ENCODE measurements around the gene VPS13A.
"Not testable (repeated sequence)": the region's sequence is repeated elsewhere in the genome, so short reads cannot be mapped to it uniquely, and the experiment has no call there.

VPS13A gene

GRCh38 chr9:77399964-77400363 is 222.6 kb downstream of the VPS13A start:
- no peak for DNase-seq
- in situ Hi-C loops (cut with HindIII; ENCODE audit: low pct_ligation_motif_present, low pct_unique_long_range_greater_than_20kb, low sequenced_read_pairs): no loop called here

GRCh38 chr9:77402286-77402685 is 225.0 kb downstream of the VPS13A start:
- no peak for DNase-seq
- in situ Hi-C loops (cut with HindIII; ENCODE audit: low pct_ligation_motif_present, low pct_unique_long_range_greater_than_20kb, low sequenced_read_pairs): no loop called here

- no peak for DNase-seq
- in situ Hi-C loops (cut with HindIII; ENCODE audit: low pct_ligation_motif_present, low pct_unique_long_range_greater_than_20kb, low sequenced_read_pairs): no loop called here
Measured at GRCh38 chr9:77403239-77403638, 225.9 kb downstream of the VPS13A start.

- DNase-seq; in situ Hi-C loops (cut with HindIII; ENCODE audit: low pct_ligation_motif_present, low pct_unique_long_range_greater_than_20kb, low sequenced_read_pairs): not testable (repeated sequence)
Measured at GRCh38 chr9:77408521-77408920, 231.2 kb downstream of the VPS13A start.

- no peak for DNase-seq
- in situ Hi-C loops (cut with HindIII; ENCODE audit: low pct_ligation_motif_present, low pct_unique_long_range_greater_than_20kb, low sequenced_read_pairs): no loop called here
Measured at GRCh38 chr9:77417566-77417965, 240.2 kb downstream of the VPS13A start.

- in situ Hi-C loops (cut with HindIII; ENCODE audit: low pct_ligation_motif_present, low pct_unique_long_range_greater_than_20kb, low sequenced_read_pairs): no loop called here
- DNase-seq: no peak
Measured at GRCh38 chr9:77418226-77418625, 240.9 kb downstream of the VPS13A start.

- no peak for DNase-seq
- in situ Hi-C loops (cut with HindIII; ENCODE audit: low pct_ligation_motif_present, low pct_unique_long_range_greater_than_20kb, low sequenced_read_pairs): no loop called here
Measured at GRCh38 chr9:77420641-77421040, 243.3 kb downstream of the VPS13A start.

- in situ Hi-C loops (cut with HindIII; ENCODE audit: low pct_ligation_motif_present, low pct_unique_long_range_greater_than_20kb, low sequenced_read_pairs): no loop called here
- DNase-seq: no peak
Measured at GRCh38 chr9:77421506-77422265, 244.4 kb downstream of the VPS13A start.

GRCh38 chr9:77422969-77423368 is 245.6 kb downstream of the VPS13A start:
- in situ Hi-C loops (cut with HindIII; ENCODE audit: low pct_ligation_motif_present, low pct_unique_long_range_greater_than_20kb, low sequenced_read_pairs): no loop called here
- DNase-seq: no peak

GRCh38 chr9:77423841-77424240 is 246.5 kb downstream of the VPS13A start:
- no peak for DNase-seq
- in situ Hi-C loops (cut with HindIII; ENCODE audit: low pct_ligation_motif_present, low pct_unique_long_range_greater_than_20kb, low sequenced_read_pairs): no loop called here

GRCh38 chr9:77424993-77425392 is 247.7 kb downstream of the VPS13A start:
- DNase-seq: no peak
- in situ Hi-C loops (cut with HindIII; ENCODE audit: low pct_ligation_motif_present, low pct_unique_long_range_greater_than_20kb, low sequenced_read_pairs): no loop called here

GRCh38 chr9:77426712-77427111 is 249.4 kb downstream of the VPS13A start:
- in situ Hi-C loops (cut with HindIII; ENCODE audit: low pct_ligation_motif_present, low pct_unique_long_range_greater_than_20kb, low sequenced_read_pairs): no loop called here
- no peak for DNase-seq

- in situ Hi-C loops (cut with HindIII; ENCODE audit: low pct_ligation_motif_present, low pct_unique_long_range_greater_than_20kb, low sequenced_read_pairs): no loop called here
- no peak for DNase-seq
Measured at GRCh38 chr9:77427256-77427927, 250.1 kb downstream of the VPS13A start.

- DNase-seq: no peak
- in situ Hi-C loops (cut with HindIII; ENCODE audit: low pct_ligation_motif_present, low pct_unique_long_range_greater_than_20kb, low sequenced_read_pairs): no loop called here
Measured at GRCh38 chr9:77429928-77430327, 252.6 kb downstream of the VPS13A start.

GRCh38 chr9:77432053-77432452 is 254.7 kb downstream of the VPS13A start:
- DNase-seq: no peak
- in situ Hi-C loops (cut with HindIII; ENCODE audit: low pct_ligation_motif_present, low pct_unique_long_range_greater_than_20kb, low sequenced_read_pairs): no loop called here

GRCh38 chr9:77433675-77434445 is 256.5 kb downstream of the VPS13A start:
- DNase-seq: peak; percentile 53
- in situ Hi-C loops (cut with HindIII; ENCODE audit: low pct_ligation_motif_present, low pct_unique_long_range_greater_than_20kb, low sequenced_read_pairs): no loop called here

- no peak for DNase-seq
- in situ Hi-C loops (cut with HindIII; ENCODE audit: low pct_ligation_motif_present, low pct_unique_long_range_greater_than_20kb, low sequenced_read_pairs): no loop called here
Measured at GRCh38 chr9:77435277-77435676, 257.9 kb downstream of the VPS13A start.

GRCh38 chr9:77435688-77436087 is 258.4 kb downstream of the VPS13A start:
- no peak for DNase-seq
- in situ Hi-C loops (cut with HindIII; ENCODE audit: low pct_ligation_motif_present, low pct_unique_long_range_greater_than_20kb, low sequenced_read_pairs): no loop called here

- no peak for DNase-seq
- in situ Hi-C loops (cut with HindIII; ENCODE audit: low pct_ligation_motif_present, low pct_unique_long_range_greater_than_20kb, low sequenced_read_pairs): no loop called here
Measured at GRCh38 chr9:77438653-77439052, 261.3 kb downstream of the VPS13A start.
